ENCODE results near the gene NDUFB3.

The NDUFB3 gene

DNA sequence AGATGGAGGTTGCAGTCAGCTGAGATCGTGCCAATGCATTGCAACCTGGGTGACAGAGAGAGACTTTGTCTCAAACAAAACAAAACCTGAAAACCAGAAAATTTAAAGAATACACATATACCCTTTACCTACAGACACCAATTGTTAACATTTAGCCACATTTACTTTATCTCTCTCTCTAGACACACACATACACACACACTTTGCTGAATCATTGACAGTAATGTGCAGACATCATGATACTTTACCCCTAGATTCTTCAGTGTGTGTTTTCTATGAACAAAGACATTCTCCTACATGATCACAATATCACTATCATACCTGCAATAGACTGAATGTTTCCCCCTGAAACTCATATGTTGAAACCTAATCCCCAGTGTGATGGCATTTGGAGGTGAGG is 34.0 kb downstream of the NDUFB3 start:
- H3K4me1 ChIP-seq (ENCODE audit: insufficient read depth, low read length, poor library complexity, severe bottlenecking), result no peaks in the 10 kb centered on the region

DNA sequence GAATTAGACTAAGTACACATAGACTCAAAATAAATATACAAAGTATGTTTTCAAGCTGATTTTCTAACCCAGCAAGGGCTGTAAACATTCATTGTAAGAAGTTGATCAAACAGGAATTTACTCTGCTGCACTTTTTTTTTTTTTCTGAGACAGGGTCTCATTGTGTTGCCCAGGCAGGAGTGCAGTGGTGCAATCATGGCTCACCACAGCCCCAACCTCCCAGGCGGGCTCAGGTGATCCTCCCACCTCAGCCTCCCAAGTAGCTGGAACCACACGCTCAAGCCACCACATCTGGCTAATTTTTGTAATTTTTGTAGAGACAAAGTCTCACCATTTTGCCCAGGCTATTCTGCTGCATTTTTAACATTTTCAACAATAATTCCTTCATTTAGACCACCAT is 35.8 kb downstream of the NDUFB3 start:
- no peaks in the 10 kb centered on the region for H3K9me2 ChIP-seq (replicated peaks; ENCODE audit: low read depth, low read length)
- H3K4me3 ChIP-seq (ENCODE audit: low read length, poor library complexity, severe bottlenecking), result no peak overlapping the region
- H3K79me2 ChIP-seq (ENCODE audit: insufficient read depth, low read length), result no peaks in the 10 kb centered on the region
- no peaks in the 10 kb centered on the region for H3K36me3 ChIP-seq (ENCODE audit: insufficient read depth, low read length)
- H3K9me3 ChIP-seq (ENCODE audit: insufficient read depth, low read depth, low read length), result no peaks in the 10 kb centered on the region
- no peaks in the 10 kb centered on the region for H4K20me1 ChIP-seq (ENCODE audit: insufficient read depth, low read length, poor library complexity, severe bottlenecking)
- H3K9ac ChIP-seq (ENCODE audit: low read depth, low read length, poor library complexity, severe bottlenecking), result no peak overlapping the region
- H3K4me2 ChIP-seq (ENCODE audit: low read depth, low read length, poor library complexity, severe bottlenecking), result no peak overlapping the region
- no peaks in the 10 kb centered on the region for H3F3A ChIP-seq (ENCODE audit: low read depth)
- H3K27me3 ChIP-seq (ENCODE audit: insufficient read depth, low read length, poor library complexity, severe bottlenecking), result no peaks in the 10 kb centered on the region
- TF ChIP-seq, protein P1, sequence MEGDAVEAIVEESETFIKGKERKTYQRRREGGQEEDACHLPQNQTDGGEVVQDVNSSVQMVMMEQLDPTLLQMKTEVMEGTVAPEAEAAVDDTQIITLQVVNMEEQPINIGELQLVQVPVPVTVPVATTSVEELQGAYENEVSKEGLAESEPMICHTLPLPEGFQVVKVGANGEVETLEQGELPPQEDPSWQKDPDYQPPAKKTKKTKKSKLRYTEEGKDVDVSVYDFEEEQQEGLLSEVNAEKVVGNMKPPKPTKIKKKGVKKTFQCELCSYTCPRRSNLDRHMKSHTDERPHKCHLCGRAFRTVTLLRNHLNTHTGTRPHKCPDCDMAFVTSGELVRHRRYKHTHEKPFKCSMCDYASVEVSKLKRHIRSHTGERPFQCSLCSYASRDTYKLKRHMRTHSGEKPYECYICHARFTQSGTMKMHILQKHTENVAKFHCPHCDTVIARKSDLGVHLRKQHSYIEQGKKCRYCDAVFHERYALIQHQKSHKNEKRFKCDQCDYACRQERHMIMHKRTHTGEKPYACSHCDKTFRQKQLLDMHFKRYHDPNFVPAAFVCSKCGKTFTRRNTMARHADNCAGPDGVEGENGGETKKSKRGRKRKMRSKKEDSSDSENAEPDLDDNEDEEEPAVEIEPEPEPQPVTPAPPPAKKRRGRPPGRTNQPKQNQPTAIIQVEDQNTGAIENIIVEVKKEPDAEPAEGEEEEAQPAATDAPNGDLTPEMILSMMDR (conservative IDR thresholded peaks at IDR 0.05; ENCODE audit: low read length), result no peak
- no peak for TF ChIP-seq EZH2phosphoT487 (IDR thresholded peaks at IDR 0.05; ENCODE audit: borderline replicate concordance)
- no peaks in the 10 kb centered on the region for H3K4me1 ChIP-seq (ENCODE audit: insufficient read depth, low read length, poor library complexity, severe bottlenecking)
- no peak overlapping the region for H2AFZ ChIP-seq (ENCODE audit: low read length)

More for the DNA sequence above, 34.0 kb downstream of the NDUFB3 start:
- Histone ChIP-seq H4K20me1 (ENCODE audit: insufficient read depth, low read length, poor library complexity, severe bottlenecking) (no peaks in the 10 kb centered on the region), H3K36me3 (ENCODE audit: insufficient read depth, low read length) (no peaks in the 10 kb centered on the region), H3K4me2 (ENCODE audit: low read depth, low read length, poor library complexity, severe bottlenecking) (no peak overlapping the region), H3K4me3 (ENCODE audit: low read length, poor library complexity, severe bottlenecking) (no peak overlapping the region), H3K9me2 (replicated peaks; ENCODE audit: low read depth, low read length) (no peaks in the 10 kb centered on the region), H3K9me3 (ENCODE audit: insufficient read depth, low read depth, low read length) (no peaks in the 10 kb centered on the region), H2AFZ (ENCODE audit: low read length) (no peak overlapping the region), H3K9ac (ENCODE audit: low read depth, low read length, poor library complexity, severe bottlenecking) (no peak overlapping the region), H3F3A (ENCODE audit: low read depth) (no peaks in the 10 kb centered on the region), H3K79me2 (ENCODE audit: insufficient read depth, low read length) (no peaks in the 10 kb centered on the region), H3K27me3 (ENCODE audit: insufficient read depth, low read length, poor library complexity, severe bottlenecking) (no peaks in the 10 kb centered on the region)
- TF ChIP-seq EZH2phosphoT487 (IDR thresholded peaks at IDR 0.05; ENCODE audit: borderline replicate concordance), result no peak
- TF ChIP-seq, protein P1 (conservative IDR thresholded peaks at IDR 0.05; ENCODE audit: low read length), result no peak

DNA sequence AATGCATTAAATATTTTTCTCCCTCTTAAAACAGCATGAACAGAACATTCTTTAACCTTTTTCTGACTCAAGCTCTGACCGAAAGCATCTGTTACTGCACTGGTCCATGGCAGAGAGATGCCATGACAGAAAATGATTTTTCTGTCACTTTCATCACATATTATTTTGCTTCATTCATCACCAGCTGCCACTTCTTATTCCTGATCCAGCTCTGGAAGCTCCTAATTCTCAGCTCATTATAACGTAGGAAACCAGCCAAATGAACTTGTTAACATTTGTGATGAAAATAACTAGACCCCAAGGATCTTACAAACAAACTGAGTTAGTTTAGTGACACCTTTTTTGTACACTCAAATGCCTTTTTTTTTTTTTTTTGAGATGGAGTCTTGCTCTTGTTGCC is 36.5 kb downstream of the NDUFB3 start:
- H3K9me3 ChIP-seq (ENCODE audit: insufficient read depth, low read depth, low read length), result no peaks in the 10 kb centered on the region
- no peaks in the 10 kb centered on the region for H3K27me3 ChIP-seq (ENCODE audit: insufficient read depth, low read length, poor library complexity, severe bottlenecking)
- no peak overlapping the region for H3K4me2 ChIP-seq (ENCODE audit: low read depth, low read length, poor library complexity, severe bottlenecking)
- no peak for TF ChIP-seq EZH2phosphoT487 (IDR thresholded peaks at IDR 0.05; ENCODE audit: borderline replicate concordance)
- TF ChIP-seq, protein P1 (conservative IDR thresholded peaks at IDR 0.05; ENCODE audit: low read length), result no peak
- no peaks in the 10 kb centered on the region for H3K9me2 ChIP-seq (replicated peaks; ENCODE audit: low read depth, low read length)
- no peaks in the 10 kb centered on the region for H3K36me3 ChIP-seq (ENCODE audit: insufficient read depth, low read length)
- no peaks in the 10 kb centered on the region for H3K4me1 ChIP-seq (ENCODE audit: insufficient read depth, low read length, poor library complexity, severe bottlenecking)
- H3K79me2 ChIP-seq (ENCODE audit: insufficient read depth, low read length), result no peaks in the 10 kb centered on the region
- no peaks in the 10 kb centered on the region for H4K20me1 ChIP-seq (ENCODE audit: insufficient read depth, low read length, poor library complexity, severe bottlenecking)
- no peak overlapping the region for H3K9ac ChIP-seq (ENCODE audit: low read depth, low read length, poor library complexity, severe bottlenecking)
- no peaks in the 10 kb centered on the region for H3F3A ChIP-seq (ENCODE audit: low read depth)
- H3K4me3 ChIP-seq (ENCODE audit: low read length, poor library complexity, severe bottlenecking), result no peak overlapping the region
- no peak overlapping the region for H2AFZ ChIP-seq (ENCODE audit: low read length)
